ENCODE measurements around the gene MEGF11.

The MEGF11 gene

GRCh38 chr15:66089049-66089448 lies 164.5 kb downstream of the MEGF11 start:
- Histone ChIP-seq H3K36me3 (ENCODE audit: insufficient read depth, low read length) (no peaks in the 10 kb centered on the region), H3K9me3 (ENCODE audit: low read depth, low read length) (no peaks in the 10 kb centered on the region), H3K27ac (no peak overlapping the region), H3K9ac (ENCODE audit: insufficient read length) (no peak overlapping the region), H3K4me3 (no peak overlapping the region)
- TF ChIP-seq EZH2 (IDR thresholded peaks at IDR 0.05) (no peak), FOXP2 (optimal IDR thresholded peaks at IDR 0.05; ENCODE audit: control extremely low read depth, extremely low read length, insufficient read depth) (no peak), POLR2AphosphoS5 (IDR thresholded peaks at IDR 0.05; ENCODE audit: borderline replicate concordance, low read depth, low read length) (no peak)
- no peak for DNase-seq (ENCODE audit: low read depth, low spot score)

GRCh38 chr15:66085128-66085527 lies 168.4 kb downstream of the MEGF11 start:
- no peak overlapping the region for H3K9ac ChIP-seq (ENCODE audit: insufficient read length)
- DNase-seq (ENCODE audit: low read depth, low spot score) = no peak
- no peak overlapping the region for H3K27ac ChIP-seq
- TF ChIP-seq POLR2AphosphoS5 (IDR thresholded peaks at IDR 0.05; ENCODE audit: borderline replicate concordance, low read depth, low read length) (no peak), EZH2 (IDR thresholded peaks at IDR 0.05) (no peak), FOXP2 (optimal IDR thresholded peaks at IDR 0.05; ENCODE audit: control extremely low read depth, extremely low read length, insufficient read depth) (no peak)
- no peaks in the 10 kb centered on the region for H3K9me3 ChIP-seq (ENCODE audit: low read depth, low read length)
- no peak overlapping the region for H3K4me3 ChIP-seq
- H3K36me3 ChIP-seq (ENCODE audit: insufficient read depth, low read length) = no peaks in the 10 kb centered on the region

DNA sequence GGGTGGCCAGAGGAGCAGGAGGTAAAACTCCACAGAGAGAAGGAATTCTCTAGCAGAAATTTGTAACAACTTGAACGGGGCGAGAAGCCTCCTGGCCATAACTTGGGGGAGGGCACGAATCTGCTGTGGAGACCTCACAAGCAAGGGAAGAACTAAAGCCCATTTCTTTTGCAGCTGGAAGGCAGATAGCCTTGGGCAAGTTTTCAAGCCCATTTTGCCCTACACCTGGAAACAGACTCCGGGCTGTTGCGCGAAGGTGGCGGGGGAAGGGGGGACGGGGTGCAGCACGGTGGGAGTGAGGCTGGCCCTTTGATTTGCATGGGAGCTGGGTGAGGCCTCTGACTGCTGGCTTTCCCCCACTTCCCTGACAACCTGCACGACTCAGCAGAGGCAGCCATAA lies 168.8 kb downstream of the MEGF11 start:
- Histone ChIP-seq H3K9me3 (ENCODE audit: low read depth, low read length) (no peaks in the 10 kb centered on the region), H3K36me3 (ENCODE audit: insufficient read depth, low read length) (no peaks in the 10 kb centered on the region), H3K27ac (no peak overlapping the region), H3K4me3 (no peak overlapping the region), H3K9ac (ENCODE audit: insufficient read length) (no peak overlapping the region)
- no peak for DNase-seq (ENCODE audit: low read depth, low spot score)
- TF ChIP-seq POLR2AphosphoS5 (IDR thresholded peaks at IDR 0.05; ENCODE audit: borderline replicate concordance, low read depth, low read length) (no peak), FOXP2 (optimal IDR thresholded peaks at IDR 0.05; ENCODE audit: control extremely low read depth, extremely low read length, insufficient read depth) (no peak), EZH2 (IDR thresholded peaks at IDR 0.05) (no peak)

GRCh38 chr15:66080717-66081398 lies 172.7 kb downstream of the MEGF11 start:
- Histone ChIP-seq H3K27ac (no peak overlapping the region), H3K36me3 (ENCODE audit: insufficient read depth, low read length) (no peaks in the 10 kb centered on the region), H3K4me3 (no peak overlapping the region), H3K9me3 (ENCODE audit: low read depth, low read length) (no peaks in the 10 kb centered on the region), H3K9ac (ENCODE audit: insufficient read length) (no peak overlapping the region)
- TF ChIP-seq EZH2 (IDR thresholded peaks at IDR 0.05) (no peak), FOXP2 (optimal IDR thresholded peaks at IDR 0.05; ENCODE audit: control extremely low read depth, extremely low read length, insufficient read depth) (no peak), POLR2AphosphoS5 (IDR thresholded peaks at IDR 0.05; ENCODE audit: borderline replicate concordance, low read depth, low read length) (no peak)
- no peak for DNase-seq (ENCODE audit: low read depth, low spot score)

DNA sequence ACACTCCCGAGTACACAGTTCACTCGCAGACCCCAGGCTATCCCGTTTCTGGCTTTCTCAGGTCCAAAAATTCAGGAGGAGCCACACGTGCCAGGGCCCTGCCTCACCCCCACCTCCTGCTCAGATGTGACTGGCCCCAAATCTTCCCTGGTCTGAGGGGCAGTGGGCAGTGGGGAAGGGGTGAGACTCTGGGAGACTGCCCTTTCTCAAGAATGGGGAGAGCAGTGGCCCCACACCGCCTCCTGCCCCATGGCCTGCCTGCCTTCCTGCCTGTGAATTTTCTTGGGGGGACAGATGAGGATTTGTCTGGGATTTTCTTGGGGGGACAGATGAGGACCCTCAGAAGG lies 174.6 kb downstream of the MEGF11 start:
- Histone ChIP-seq H3K4me3 (no peak overlapping the region), H3K9me3 (ENCODE audit: low read depth, low read length) (no peaks in the 10 kb centered on the region), H3K27ac (no peak overlapping the region), H3K9ac (ENCODE audit: insufficient read length) (no peak overlapping the region), H3K36me3 (ENCODE audit: insufficient read depth, low read length) (no peaks in the 10 kb centered on the region)
- no peak for DNase-seq (ENCODE audit: low read depth, low spot score)
- no peak for TF ChIP-seq POLR2AphosphoS5 (IDR thresholded peaks at IDR 0.05; ENCODE audit: borderline replicate concordance, low read depth, low read length)
- no peak for TF ChIP-seq EZH2 (IDR thresholded peaks at IDR 0.05)
- no peak for TF ChIP-seq FOXP2 (optimal IDR thresholded peaks at IDR 0.05; ENCODE audit: control extremely low read depth, extremely low read length, insufficient read depth)

- Histone ChIP-seq H3K27ac (no peak overlapping the region), H3K9me3 (ENCODE audit: low read depth, low read length) (no peaks in the 10 kb centered on the region), H3K9ac (ENCODE audit: insufficient read length) (no peak overlapping the region), H3K4me3 (no peak overlapping the region), H3K36me3 (ENCODE audit: insufficient read depth, low read length) (no peaks in the 10 kb centered on the region)
- no peak for DNase-seq (ENCODE audit: low read depth, low spot score)
- TF ChIP-seq POLR2AphosphoS5 (IDR thresholded peaks at IDR 0.05; ENCODE audit: borderline replicate concordance, low read depth, low read length) (no peak), EZH2 (IDR thresholded peaks at IDR 0.05) (no peak), FOXP2 (optimal IDR thresholded peaks at IDR 0.05; ENCODE audit: control extremely low read depth, extremely low read length, insufficient read depth) (no peak)
Observed at GRCh38 chr15:66078196-66078928, 175.2 kb downstream of the MEGF11 start.

GRCh38 chr15:66077320-66077663 lies 176.3 kb downstream of the MEGF11 start:
- H3K36me3 ChIP-seq (ENCODE audit: insufficient read depth, low read length) = no peaks in the 10 kb centered on the region
- TF ChIP-seq FOXP2 (optimal IDR thresholded peaks at IDR 0.05; ENCODE audit: control extremely low read depth, extremely low read length, insufficient read depth) (no peak), POLR2AphosphoS5 (IDR thresholded peaks at IDR 0.05; ENCODE audit: borderline replicate concordance, low read depth, low read length) (no peak), EZH2 (IDR thresholded peaks at IDR 0.05) (no peak)
- H3K9ac ChIP-seq (ENCODE audit: insufficient read length) = no peak overlapping the region
- no peak for DNase-seq (ENCODE audit: low read depth, low spot score)
- H3K27ac ChIP-seq = no peak overlapping the region
- no peaks in the 10 kb centered on the region for H3K9me3 ChIP-seq (ENCODE audit: low read depth, low read length)
- H3K4me3 ChIP-seq = no peak overlapping the region

DNA sequence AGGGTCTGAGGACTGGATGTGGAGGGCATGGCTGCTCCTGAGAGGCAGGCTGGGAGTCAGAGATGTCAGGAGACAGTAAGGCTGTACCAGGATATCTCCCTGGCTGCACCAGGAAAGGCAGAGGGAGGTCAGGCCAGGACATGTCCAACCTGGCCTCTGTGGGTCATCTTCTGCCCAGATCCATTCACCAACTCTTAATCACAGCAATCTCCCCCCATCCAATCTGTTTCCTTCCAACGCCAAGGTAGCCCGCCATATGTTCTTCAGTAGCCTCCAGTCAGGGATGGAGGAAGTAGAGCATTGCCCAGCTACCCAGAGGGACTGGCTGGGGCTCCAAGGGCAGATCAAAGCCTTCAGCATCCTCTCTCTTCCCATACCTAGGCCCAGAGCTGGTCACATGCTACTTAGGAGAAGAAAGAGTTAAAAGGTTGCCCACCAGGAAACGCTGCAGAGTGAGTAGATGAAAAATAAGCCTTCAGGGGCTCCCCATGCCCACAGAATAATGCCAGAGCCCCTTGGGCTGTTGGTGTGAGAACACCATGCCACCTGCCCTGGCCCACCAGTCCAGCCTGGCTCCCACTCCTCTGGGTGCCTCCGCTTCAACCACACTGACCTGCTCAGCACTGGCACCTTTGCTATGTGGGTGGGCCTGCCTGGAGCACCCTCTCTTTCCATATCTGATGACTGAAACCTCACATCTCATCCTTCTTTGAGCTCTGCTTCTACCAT lies 176.8 kb downstream of the MEGF11 start:
- no peak overlapping the region for H3K9ac ChIP-seq (ENCODE audit: insufficient read length)
- no peak overlapping the region for H3K4me3 ChIP-seq
- TF ChIP-seq EZH2 (IDR thresholded peaks at IDR 0.05) = no peak
- TF ChIP-seq FOXP2 (optimal IDR thresholded peaks at IDR 0.05; ENCODE audit: control extremely low read depth, extremely low read length, insufficient read depth) = no peak
- TF ChIP-seq POLR2AphosphoS5 (IDR thresholded peaks at IDR 0.05; ENCODE audit: borderline replicate concordance, low read depth, low read length) = no peak
- no peak for DNase-seq (ENCODE audit: low read depth, low spot score)
- H3K36me3 ChIP-seq (ENCODE audit: insufficient read depth, low read length) = no peaks in the 10 kb centered on the region
- no peak overlapping the region for H3K27ac ChIP-seq
- H3K9me3 ChIP-seq (ENCODE audit: low read depth, low read length) = no peaks in the 10 kb centered on the region
